ENCODE results near the gene ZNF320.

- no peak for TF ChIP-seq CTCF (IDR thresholded peaks at IDR 0.05)
- TF ChIP-seq POLR2A (IDR thresholded peaks at IDR 0.05) = no peak
- no peak for TF ChIP-seq EP300 (IDR thresholded peaks at IDR 0.05)
- TF ChIP-seq POLR2AphosphoS5 (IDR thresholded peaks at IDR 0.05) = no peak
Observed at GRCh38 chr19:52945652-52946321, 48.4 kb upstream of the ZNF320 start.

All from stomach (tissue), 4 donors.